Kidney (tissue), 14 donors: ENCODE data around the gene C17orf107. TPM values are rescaled to one million over a fixed set of nuclear protein-coding genes. Genes with fewer than 3 reads are reported as not detected.

Experiments used
- DNase-seq, 5 donors: peaks; one replicate each; pipeline ENCODE4 v3.0.0-alpha.2; 2013 to 2020
- FAIRE-seq: peaks from 2 replicates; lab custom pipeline; 2012; peaks lifted over from hg19 to GRCh38; lab: Jason Lieb, UNC
- H3K27ac ChIP-seq, 2 donors: one replicate each; pipeline ENCODE4 v1.7.0; 2013; ENCODE audit warnings: low read depth in 2 of 2, low read length in 2 of 2, inconsistent platforms in 1 of 2
- H3K27me3 ChIP-seq: one replicate; pipeline ENCODE4 v1.7.1; 2013; ENCODE audit warnings: low read length, inconsistent platforms; ENCODE audit not compliant: control insufficient read depth, insufficient read depth
- H3K36me3 ChIP-seq, 3 donors: one replicate each; pipeline versions ENCODE4 v1.7.0 to v1.7.1; 2013; ENCODE audit warnings: low read length in 3 of 3, control low read depth in 1 of 3, inconsistent platforms in 1 of 3; ENCODE audit not compliant: insufficient read depth in 3 of 3, control insufficient read depth in 2 of 3
- H3K4me1 ChIP-seq, 3 donors: one replicate each; pipeline versions ENCODE4 v1.7.0 to v1.7.1; 2013; ENCODE audit warnings: low read length in 3 of 3, inconsistent platforms in 1 of 3, low read depth in 1 of 3; ENCODE audit not compliant: control insufficient read depth in 2 of 3, insufficient read depth in 2 of 3
- H3K4me3 ChIP-seq, 3 donors: one replicate each; pipeline versions ENCODE4 v1.7.0 to v1.8.1; 2013; ENCODE audit warnings: low read length in 3 of 3, control low read depth in 1 of 3, inconsistent platforms in 1 of 3
- H3K9ac ChIP-seq, 3 donors: one replicate each; pipeline versions ENCODE4 v1.7.0 to v1.7.1; 2013; ENCODE audit warnings: low read length in 3 of 3, control low read depth in 1 of 3, inconsistent platforms in 1 of 3
- H3K9me3 ChIP-seq, 3 donors: one replicate each; pipeline versions ENCODE4 v1.7.0 to v1.7.1; 2013; ENCODE audit warnings: low read length in 3 of 3, control low read depth in 1 of 3, inconsistent platforms in 1 of 3; ENCODE audit not compliant: control insufficient read depth in 2 of 3, insufficient read depth in 1 of 3
- intact Hi-C: fragments of 100-400 bp; cut with DNase I; formaldehyde crosslinking; loops from one replicate; pipeline ENCODE4 v1.11.1; 2022
- polyA plus RNA-seq: library from polyadenylated mRNA; stranded (reverse); fragments of 350-450 nt; fragmentation: Illumina TruSeq; extraction: RNeasy Lipid Tissue Mini Kit (QIAGEN cat#74804); gene quantifications from one replicate; pipeline ENCODE4 v1.2.3, GENCODE V29; 2014; ENCODE audit warnings: low read depth, low replicate concordance; ENCODE audit not compliant: insufficient read depth
- total RNA-seq: library from RNA; stranded (reverse); fragmentation: NEBNext Ultra II Directional; extraction: Animal tissue kit (Norgen Biotek cat#: 25700); gene quantifications from one replicate; pipeline ENCODE4 v1.2.1, GENCODE V29; 2021
- TF ChIP-seq, protein P1 (sequence below): IDR thresholded peaks from 3 replicates; pipeline ENCODE4 v1.5.1; 2012; ENCODE audit warnings: mild to moderate bottlenecking, moderate library complexity, borderline replicate concordance; ENCODE audit not compliant: insufficient read depth; ENCODE audit errors: extremely low read depth
- donor health status: control.
- donor health status: control.
- donor health status: control.
- donor health status: control.
- donor health status: control.
- donor health status: DM: yes; HTN: yes; CAD: no.
- donor health status: Normal renal cell carcinoma (clear cell type).

The C17orf107 gene
- total and polyA plus RNA-seq, 2 donors from 2014 or later = 2.5 to 4.4 TPM

- H3K9ac ChIP-seq = no peak overlapping the region
- H3K27ac ChIP-seq = no peak overlapping the region
- no peaks in the 10 kb centered on the region for H3K9me3 ChIP-seq
- no peaks in the 10 kb centered on the region for H3K27me3 ChIP-seq
- no peak for FAIRE-seq
- TF ChIP-seq, protein P1, sequence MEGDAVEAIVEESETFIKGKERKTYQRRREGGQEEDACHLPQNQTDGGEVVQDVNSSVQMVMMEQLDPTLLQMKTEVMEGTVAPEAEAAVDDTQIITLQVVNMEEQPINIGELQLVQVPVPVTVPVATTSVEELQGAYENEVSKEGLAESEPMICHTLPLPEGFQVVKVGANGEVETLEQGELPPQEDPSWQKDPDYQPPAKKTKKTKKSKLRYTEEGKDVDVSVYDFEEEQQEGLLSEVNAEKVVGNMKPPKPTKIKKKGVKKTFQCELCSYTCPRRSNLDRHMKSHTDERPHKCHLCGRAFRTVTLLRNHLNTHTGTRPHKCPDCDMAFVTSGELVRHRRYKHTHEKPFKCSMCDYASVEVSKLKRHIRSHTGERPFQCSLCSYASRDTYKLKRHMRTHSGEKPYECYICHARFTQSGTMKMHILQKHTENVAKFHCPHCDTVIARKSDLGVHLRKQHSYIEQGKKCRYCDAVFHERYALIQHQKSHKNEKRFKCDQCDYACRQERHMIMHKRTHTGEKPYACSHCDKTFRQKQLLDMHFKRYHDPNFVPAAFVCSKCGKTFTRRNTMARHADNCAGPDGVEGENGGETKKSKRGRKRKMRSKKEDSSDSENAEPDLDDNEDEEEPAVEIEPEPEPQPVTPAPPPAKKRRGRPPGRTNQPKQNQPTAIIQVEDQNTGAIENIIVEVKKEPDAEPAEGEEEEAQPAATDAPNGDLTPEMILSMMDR = no peak
- peaks cover 5 to 22% (median 12%) of the 10 kb centered on the region in 3 donors for H3K36me3 ChIP-seq
- intact Hi-C loops = loop anchor here (5.0 kb wide), 1 partner anchor 94 kb away; the partner anchor contains the start of genes GLTPD2 and VMO1
- no peak overlapping the region for H3K4me3 ChIP-seq
- DNase-seq = peak in 1 of 5 donors; percentile 60
- H3K4me1 ChIP-seq = peaks cover 0 to 4% (median 0%) of the 10 kb centered on the region in 3 donors
These were observed 18.5 kb upstream of the C17orf107 start for GRCh38 chr17:4880857-4881256.

GRCh38 chr17:4881761-4882555 lies 17.4 kb upstream of the C17orf107 start:
- intact Hi-C loops = loop anchor here (5.0 kb wide), 1 partner anchor 95 kb away; the partner anchor contains the start of genes GLTPD2 and VMO1
- Histone ChIP-seq H3K27ac (no peak overlapping the region), H3K36me3 (peaks cover 5 to 31% (median 16%) of the 10 kb centered on the region in 3 donors), H3K9ac (no peak overlapping the region), H3K9me3 (no peaks in the 10 kb centered on the region), H3K27me3 (no peaks in the 10 kb centered on the region), H3K4me1 (peaks cover 0 to 4% (median 0%) of the 10 kb centered on the region in 3 donors), H3K4me3 (no peak overlapping the region)
- DNase-seq (peak in 4 of 5 donors; percentile 69 to 77 (median 73)), FAIRE-seq (no peak)
- TF ChIP-seq, protein P1 = peak; percentile 78

DNA sequence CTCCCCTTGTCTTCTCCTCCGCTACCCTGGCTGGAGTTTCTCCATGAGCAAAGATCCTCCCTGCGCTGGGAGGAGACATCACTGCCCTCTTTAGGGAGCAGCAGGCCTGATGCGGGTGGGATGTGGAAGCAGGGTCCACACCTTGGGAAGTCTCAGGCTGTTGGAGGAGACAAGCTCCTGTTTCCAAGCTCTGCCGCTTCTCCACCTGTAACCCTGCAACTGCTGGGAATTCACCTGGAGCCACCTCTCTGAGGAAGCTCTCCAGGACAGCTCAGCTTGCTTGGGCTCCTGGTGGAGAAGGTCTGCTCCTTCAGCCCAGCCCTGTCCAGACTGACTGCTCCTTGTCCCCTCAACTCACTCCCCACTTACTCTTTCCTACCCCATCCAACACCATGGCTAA lies 14.8 kb upstream of the C17orf107 start:
- no peak overlapping the region for H3K9ac ChIP-seq
- intact Hi-C loops = loop anchor here (5.0 kb wide), 1 partner anchor 97 kb away; the partner anchor contains the start of genes GLTPD2 and VMO1
- H3K4me3 ChIP-seq = no peak overlapping the region

More for the DNA sequence above, 14.8 kb upstream of the C17orf107 start:
- Histone ChIP-seq H3K4me1 (peaks cover 0 to 10% (median 0%) of the 10 kb centered on the region in 3 donors), H3K27ac (no peak overlapping the region), H3K27me3 (no peaks in the 10 kb centered on the region), H3K9me3 (no peaks in the 10 kb centered on the region), H3K36me3 (peaks cover 5 to 30% (median 16%) of the 10 kb centered on the region in 3 donors)
- no peak for FAIRE-seq
- DNase-seq = no peak
- TF ChIP-seq, protein P1 = no peak
